NCI-H748 treated with DMSO at 0.1 percent for 48 hours (cell line): ENCODE measurements around the gene FMR1.

Experiments used
- DNase-seq: peaks from one replicate; lab custom pipeline; 2025; lab: John Stamatoyannopoulos, UW

Gene FMR1

GRCh38 chrX:147911192-147912022 lies at the start of gene FMR1:
TSS of gene FMR1 (plus strand) at chrX:147911919. CDS start at chrX:147912180, 261 bp downstream.
- peak; percentile 79 for DNase-seq

- DNase-seq, result no peak
These were observed 35.7 kb upstream of the FMR1 start for GRCh38 chrX:147875866-147876596.

GRCh38 chrX:147876849-147877646 lies 34.7 kb upstream of the FMR1 start:
- no peak for DNase-seq

- no peak for DNase-seq
These were observed 34.0 kb upstream of the FMR1 start for GRCh38 chrX:147877726-147878125.

GRCh38 chrX:147884958-147885357 lies 26.8 kb upstream of the FMR1 start:
- DNase-seq, result no peak

- no peak for DNase-seq
These were observed 21.0 kb upstream of the FMR1 start for GRCh38 chrX:147890756-147891155.

GRCh38 chrX:147891896-147892295 lies 19.8 kb upstream of the FMR1 start:
- DNase-seq, result no peak

GRCh38 chrX:147893741-147894140 lies 18.0 kb upstream of the FMR1 start:
- DNase-seq, result no peak

- no peak for DNase-seq
These were observed 17.3 kb upstream of the FMR1 start for GRCh38 chrX:147894366-147894963.

- DNase-seq, result no peak
These were observed 14.6 kb upstream of the FMR1 start for GRCh38 chrX:147897117-147897516.

GRCh38 chrX:147898951-147899350 lies 12.8 kb upstream of the FMR1 start:
- DNase-seq, result no peak

GRCh38 chrX:147899379-147900114 lies 12.2 kb upstream of the FMR1 start:
- no peak for DNase-seq

GRCh38 chrX:147900349-147900748 lies 11.4 kb upstream of the FMR1 start:
- no peak for DNase-seq

- DNase-seq, result no peak
These were observed 10.1 kb upstream of the FMR1 start for GRCh38 chrX:147901461-147902126.

- DNase-seq, result no peak
These were observed 9.4 kb upstream of the FMR1 start for GRCh38 chrX:147902270-147902669.

- no peak for DNase-seq
These were observed 3.6 kb upstream of the FMR1 start for GRCh38 chrX:147908106-147908505.

GRCh38 chrX:147910607-147911006 lies 1.1 kb upstream of the FMR1 start:
- DNase-seq, result no peak

- peak; percentile 8 for DNase-seq
These were observed 528 bp downstream of the FMR1 start for GRCh38 chrX:147912093-147912801.

- no peak for DNase-seq
These were observed 1.9 kb downstream of the FMR1 start for GRCh38 chrX:147913570-147913969.

- DNase-seq, result no peak
These were observed 2.9 kb downstream of the FMR1 start for GRCh38 chrX:147914591-147914990.
